ENCODE data around the gene MCTP1. TPM values are rescaled to one million over a fixed set of nuclear protein-coding genes. Genes with fewer than 3 reads are reported as not detected.
A peak's percentile ranks its signal among the peaks of the same experiment; 100 is the strongest.

The MCTP1 gene
- polyA plus RNA-seq, 1 donor from 2014 or later: 1.9 TPM

DNA sequence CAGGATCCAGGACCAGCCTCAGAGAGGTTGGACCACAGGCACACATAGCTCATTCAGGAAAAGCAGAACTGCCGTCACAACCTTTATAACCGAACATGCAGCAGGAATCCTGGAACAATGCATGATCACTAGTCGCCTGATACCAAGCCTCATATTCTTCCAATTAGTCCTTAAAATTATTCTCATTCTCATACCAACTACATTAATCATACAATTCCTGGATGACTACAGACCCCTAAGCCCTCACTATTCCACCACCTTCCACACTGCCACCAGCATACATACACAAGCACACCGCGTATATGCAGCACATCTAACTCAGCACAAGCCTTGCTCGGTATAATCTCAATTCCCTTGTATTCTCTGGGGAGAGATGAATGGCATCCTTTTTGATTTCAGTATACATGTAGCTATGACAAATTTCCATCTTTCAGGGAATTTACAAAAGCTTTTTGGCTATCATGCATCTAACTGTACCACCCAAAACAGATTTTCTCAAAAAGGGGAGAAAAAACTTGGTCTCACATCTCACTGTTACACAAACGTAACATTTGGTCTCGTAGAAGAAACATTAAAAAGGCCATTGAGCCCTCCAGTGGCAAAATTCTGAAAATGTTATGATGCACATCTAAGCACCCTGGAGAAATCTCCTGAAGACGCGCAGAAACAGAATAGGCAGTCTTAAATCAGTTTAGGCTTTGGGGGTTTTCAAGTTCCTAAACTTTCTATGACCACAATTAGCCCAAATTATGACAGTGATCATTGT lies 46.2 kb downstream of the MCTP1 start:
- H3K27me3 ChIP-seq (ENCODE audit: insufficient read depth, low read depth, low read length): no peaks in the 10 kb centered on the region
- no peaks in the 10 kb centered on the region for H3K9me2 ChIP-seq (ENCODE audit: insufficient read depth, low read length)
- no peaks in the 10 kb centered on the region for H4K20me1 ChIP-seq (ENCODE audit: insufficient read depth)
- H3K36me3 ChIP-seq (ENCODE audit: insufficient read depth, low read length): no peaks in the 10 kb centered on the region
- H3K79me2 ChIP-seq (replicated peaks; ENCODE audit: insufficient read depth, low read length): no peaks in the 10 kb centered on the region
- no peak overlapping the region for H2AFZ ChIP-seq (ENCODE audit: low read depth, low read length)
- TF ChIP-seq EZH2 (IDR thresholded peaks at IDR 0.05; ENCODE audit: borderline replicate concordance, insufficient read depth, low read length, poor library complexity, severe bottlenecking) (no peak), SMC3 (conservative IDR thresholded peaks at IDR 0.05; ENCODE audit: poor library complexity) (peak; percentile 76), MXI1 (conservative IDR thresholded peaks at IDR 0.05; ENCODE audit: poor library complexity, severe bottlenecking) (no peak), REST (IDR thresholded peaks at IDR 0.05; ENCODE audit: borderline replicate concordance) (no peak), RAD21 (conservative IDR thresholded peaks at IDR 0.05) (peak; percentile 70), TAF1 (IDR thresholded peaks at IDR 0.05; ENCODE audit: low read depth) (no peak), EP300 (conservative IDR thresholded peaks at IDR 0.05; ENCODE audit: poor library complexity, severe bottlenecking) (peak; percentile 9), POLR2AphosphoS5 (IDR thresholded peaks at IDR 0.05) (no peak)
- TF ChIP-seq, protein P1, sequence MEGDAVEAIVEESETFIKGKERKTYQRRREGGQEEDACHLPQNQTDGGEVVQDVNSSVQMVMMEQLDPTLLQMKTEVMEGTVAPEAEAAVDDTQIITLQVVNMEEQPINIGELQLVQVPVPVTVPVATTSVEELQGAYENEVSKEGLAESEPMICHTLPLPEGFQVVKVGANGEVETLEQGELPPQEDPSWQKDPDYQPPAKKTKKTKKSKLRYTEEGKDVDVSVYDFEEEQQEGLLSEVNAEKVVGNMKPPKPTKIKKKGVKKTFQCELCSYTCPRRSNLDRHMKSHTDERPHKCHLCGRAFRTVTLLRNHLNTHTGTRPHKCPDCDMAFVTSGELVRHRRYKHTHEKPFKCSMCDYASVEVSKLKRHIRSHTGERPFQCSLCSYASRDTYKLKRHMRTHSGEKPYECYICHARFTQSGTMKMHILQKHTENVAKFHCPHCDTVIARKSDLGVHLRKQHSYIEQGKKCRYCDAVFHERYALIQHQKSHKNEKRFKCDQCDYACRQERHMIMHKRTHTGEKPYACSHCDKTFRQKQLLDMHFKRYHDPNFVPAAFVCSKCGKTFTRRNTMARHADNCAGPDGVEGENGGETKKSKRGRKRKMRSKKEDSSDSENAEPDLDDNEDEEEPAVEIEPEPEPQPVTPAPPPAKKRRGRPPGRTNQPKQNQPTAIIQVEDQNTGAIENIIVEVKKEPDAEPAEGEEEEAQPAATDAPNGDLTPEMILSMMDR (IDR thresholded peaks at IDR 0.05; ENCODE audit: poor library complexity, severe bottlenecking): peak; percentile 65
- no peaks in the 10 kb centered on the region for H3F3A ChIP-seq (ENCODE audit: insufficient read depth, low read length, poor library complexity, severe bottlenecking)
- no peak overlapping the region for H3K27ac ChIP-seq (ENCODE audit: low read length)
- H3K9ac ChIP-seq (ENCODE audit: low read length): no peak overlapping the region
- H3K9me3 ChIP-seq (ENCODE audit: low read length): no peaks in the 10 kb centered on the region
- no peak overlapping the region for H3K4me2 ChIP-seq (ENCODE audit: low read length)
- H3K4me3 ChIP-seq (ENCODE audit: low read length): no peak overlapping the region

- Histone ChIP-seq H4K20me1 (ENCODE audit: insufficient read depth) (no peaks in the 10 kb centered on the region), H3K79me2 (replicated peaks; ENCODE audit: insufficient read depth, low read length) (no peaks in the 10 kb centered on the region), H3K4me2 (ENCODE audit: low read length) (no peak overlapping the region), H3K4me3 (ENCODE audit: low read length) (no peak overlapping the region), H3K9me2 (ENCODE audit: insufficient read depth, low read length) (no peaks in the 10 kb centered on the region), H3K27me3 (ENCODE audit: insufficient read depth, low read depth, low read length) (no peaks in the 10 kb centered on the region), H2AFZ (ENCODE audit: low read depth, low read length) (no peak overlapping the region), H3K9me3 (ENCODE audit: low read length) (no peaks in the 10 kb centered on the region), H3F3A (ENCODE audit: insufficient read depth, low read length, poor library complexity, severe bottlenecking) (no peaks in the 10 kb centered on the region), H3K9ac (ENCODE audit: low read length) (no peak overlapping the region), H3K27ac (ENCODE audit: low read length) (no peak overlapping the region), H3K36me3 (ENCODE audit: insufficient read depth, low read length) (no peaks in the 10 kb centered on the region)
- TF ChIP-seq, protein P1 (IDR thresholded peaks at IDR 0.05; ENCODE audit: poor library complexity, severe bottlenecking): no peak
- TF ChIP-seq POLR2AphosphoS5 (IDR thresholded peaks at IDR 0.05) (no peak), EZH2 (IDR thresholded peaks at IDR 0.05; ENCODE audit: borderline replicate concordance, insufficient read depth, low read length, poor library complexity, severe bottlenecking) (no peak), EP300 (conservative IDR thresholded peaks at IDR 0.05; ENCODE audit: poor library complexity, severe bottlenecking) (no peak), MXI1 (conservative IDR thresholded peaks at IDR 0.05; ENCODE audit: poor library complexity, severe bottlenecking) (no peak), SMC3 (conservative IDR thresholded peaks at IDR 0.05; ENCODE audit: poor library complexity) (no peak), REST (IDR thresholded peaks at IDR 0.05; ENCODE audit: borderline replicate concordance) (no peak), RAD21 (conservative IDR thresholded peaks at IDR 0.05) (no peak), TAF1 (IDR thresholded peaks at IDR 0.05; ENCODE audit: low read depth) (no peak)
These were observed 47.6 kb downstream of the MCTP1 start for GRCh38 chr5:95237324-95237723.

Measured in neural cell (in vitro differentiated cells).